ENCODE data around the gene ADORA1. TPM values are rescaled to one million over a fixed set of nuclear protein-coding genes. Genes with fewer than 3 reads are reported as not detected.

ADORA1 gene
- total and polyA plus RNA-seq, 8 donors = 1.6 to 18.7 (median 9.3) TPM

GRCh38 chr1:203103829-203104495 lies 23.6 kb upstream of the ADORA1 start:
- DNase-seq (no peak), ATAC-seq (no peak)
- intact Hi-C loops (cut with DNase I) = no loop called here

GRCh38 chr1:203104789-203105390 lies 22.6 kb upstream of the ADORA1 start:
- DNase-seq = no peak
- intact Hi-C loops (cut with DNase I) = no loop called here
- Histone ChIP-seq H3K36me3 (no peaks in the 10 kb centered on the region), H3K4me1 (no peaks in the 10 kb centered on the region), H3K27me3 (peaks cover 3 to 16% of the 10 kb centered on the region in 2 donors), H3K9me3 (peaks cover 0 to 9% of the 10 kb centered on the region in 2 donors), H3K27ac (no peak overlapping the region), H3K4me3 (no peak overlapping the region)
- TF ChIP-seq CTCF (IDR thresholded peaks at IDR 0.05) = no peak
- no peak for ATAC-seq

More at GRCh38 chr1:203103829-203104495, 23.6 kb upstream of the ADORA1 start:
- Histone ChIP-seq H3K27me3 (peaks cover 3 to 16% of the 10 kb centered on the region in 2 donors), H3K27ac (no peak overlapping the region), H3K9me3 (peaks cover 0 to 9% of the 10 kb centered on the region in 2 donors), H3K36me3 (no peaks in the 10 kb centered on the region), H3K4me3 (no peak overlapping the region), H3K4me1 (no peaks in the 10 kb centered on the region)
- TF ChIP-seq CTCF (IDR thresholded peaks at IDR 0.05) = no peak

GRCh38 chr1:203112475-203112874 lies 15.1 kb upstream of the ADORA1 start:
- no peak for ATAC-seq
- intact Hi-C loops (cut with DNase I) = no loop called here
- no peak for TF ChIP-seq CTCF (IDR thresholded peaks at IDR 0.05)

GRCh38 chr1:203113308-203113707 lies 14.2 kb upstream of the ADORA1 start:
- H3K4me3 ChIP-seq = no peak overlapping the region
- no peak for TF ChIP-seq CTCF (IDR thresholded peaks at IDR 0.05)
- H3K4me1 ChIP-seq = peaks cover 0 to 6% of the 10 kb centered on the region in 2 donors
- H3K9me3 ChIP-seq = no peaks in the 10 kb centered on the region
- no peak overlapping the region for H3K27ac ChIP-seq
- no peaks in the 10 kb centered on the region for H3K36me3 ChIP-seq
- no peak for DNase-seq
- no peak for ATAC-seq
- H3K27me3 ChIP-seq = peaks cover 0 to 36% of the 10 kb centered on the region in 2 donors
- intact Hi-C loops (cut with DNase I) = no loop called here

More at GRCh38 chr1:203112475-203112874, 15.1 kb upstream of the ADORA1 start:
- Histone ChIP-seq H3K4me3 (no peak overlapping the region), H3K36me3 (no peaks in the 10 kb centered on the region), H3K9me3 (no peaks in the 10 kb centered on the region), H3K4me1 (no peaks in the 10 kb centered on the region), H3K27ac (no peak overlapping the region), H3K27me3 (peaks cover 2 to 34% of the 10 kb centered on the region in 2 donors)
- peak in 1 of 4 donors; percentile 51 for DNase-seq

- DNase-seq = no peak
- no peak for TF ChIP-seq CTCF (IDR thresholded peaks at IDR 0.05)
- intact Hi-C loops (cut with DNase I) = no loop called here
Observed at GRCh38 chr1:203114202-203114601, 13.3 kb upstream of the ADORA1 start.

More at GRCh38 chr1:203114202-203114601, 13.3 kb upstream of the ADORA1 start:
- H3K4me1 ChIP-seq = peaks cover 0 to 7% of the 10 kb centered on the region in 2 donors
- H3K27ac ChIP-seq = no peak overlapping the region
- peaks cover 0 to 45% of the 10 kb centered on the region in 2 donors for H3K27me3 ChIP-seq
- H3K36me3 ChIP-seq = no peaks in the 10 kb centered on the region
- H3K9me3 ChIP-seq = no peaks in the 10 kb centered on the region
- ATAC-seq = no peak
- H3K4me3 ChIP-seq = no peak overlapping the region

Measured in left lung (tissue), 10 donors.